ENCODE measurements around the gene ZBTB12. TPM values are rescaled to one million over a fixed set of nuclear protein-coding genes. Genes with fewer than 3 reads are reported as not detected.

Gene ZBTB12
- total and polyA plus RNA-seq, 9 of the 15 experiments (the other 6 are each of a cell fraction or from before 2014, with no cell fraction given) = 0.03 to 12.4 (median 5.8) TPM; not detected in 1

GRCh38 chr6:31886541-31886991 is 15.3 kb downstream of the ZBTB12 start:
- H4K20me1 ChIP-seq (replicated peaks; ENCODE audit: control insufficient read depth, insufficient read depth, low read length) = no peaks in the 10 kb centered on the region
- no peaks in the 10 kb centered on the region for H3K9me1 ChIP-seq (ENCODE audit: control insufficient read depth, insufficient read depth, low read length)
- ATAC-seq (no peak), DNase-seq (ENCODE audit: extremely low read depth in 1 of 4, low spot score in 3 of 4) (no peak), FAIRE-seq (no peak)
- H3K27ac ChIP-seq (ENCODE audit: extremely low read depth, low read depth, low read length) = no peak overlapping the region
- H2AFZ ChIP-seq (ENCODE audit: low read depth, low read length) = no peak overlapping the region
- peak overlapping the region in 1 of 2 experiments; percentile 30; a peak in 2 of 4 replicates for H3K9ac ChIP-seq (ENCODE audit: insufficient read depth in 1 of 2, low read depth in 2 of 2, low read length in 2 of 2)
- peaks cover 89% of the 10 kb centered on the region; the same call in 2 of the 3 replicates for H3K36me3 ChIP-seq (ENCODE audit: control insufficient read depth, insufficient read depth, low read length)
- ChIA-PET POLR2A (no interaction called here), CTCF (ENCODE audit: low intra/inter-chr PET ratio) (no interaction called here)
- H3K4me1 ChIP-seq (replicated peaks in 1 of 2; ENCODE audit: control insufficient read depth in 2 of 2, insufficient read depth in 2 of 2, low read length in 2 of 2) = peaks cover 0 to 29% of the 10 kb centered on the region in 2 experiments; a peak in 1 of 5 replicates
- 95% methylated on average over 16 of the region's 18 CpGs for WGBS (ENCODE audit: insufficient coverage, low coverage, missing lambda C conversion rate)
- in situ Hi-C loops (cut with MboI) (no loop called here), intact Hi-C loops (cut with micrococcal nuclease) (no loop called here)
- no TSS peak for BruUV-seq (replicated peaks)
- H3K4me3 ChIP-seq = no peak overlapping the region
- no peaks in the 10 kb centered on the region for H3K9me3 ChIP-seq (replicated peaks; ENCODE audit: control insufficient read depth, insufficient read depth, low read depth, low read length)
- TF ChIP-seq KAT2B (IDR thresholded peaks at IDR 0.05; ENCODE audit: low read depth, low read length) (no peak), ZNF511 (CRISPR knock-in tag; IDR thresholded peaks at IDR 0.05) (no peak), ZNF444 (CRISPR knock-in tag; IDR thresholded peaks at IDR 0.05) (no peak), IRF2 (CRISPR knock-in tag; IDR thresholded peaks at IDR 0.05) (0 out of 2 replicates have a peak, but pooled peaks have one; percentile 50), TEAD2 (tag; IDR thresholded peaks at IDR 0.05) (no peak), ZNF583 (CRISPR knock-in tag; IDR thresholded peaks at IDR 0.05) (no peak), POLR2G (IDR thresholded peaks at IDR 0.05; ENCODE audit: low read depth, low read length) (0 out of 2 replicates have a peak, but pooled peaks have one; percentile 31), NFIC (IDR thresholded peaks at IDR 0.05) (no peak)
- H3K4me2 ChIP-seq (ENCODE audit: insufficient read depth, low read length) = no peak overlapping the region
- H3K27me3 ChIP-seq (ENCODE audit: control insufficient read depth in 2 of 2, insufficient read depth in 2 of 2, low read length in 2 of 2) = no peaks in the 10 kb centered on the region
- H3K79me2 ChIP-seq (ENCODE audit: control insufficient read depth, insufficient read depth, low read length) = no peaks in the 10 kb centered on the region
